Esophagus squamous epithelium (tissue), 5 donors: ENCODE measurements around the gene NTN5. TPM values are rescaled to one million over a fixed set of nuclear protein-coding genes. Genes with fewer than 3 reads are reported as not detected.
A peak's percentile ranks its signal among the peaks of the same experiment; 100 is the strongest.

Experiments
- DNase-seq: peaks from one replicate; lab custom pipeline; 2025; lab: John Stamatoyannopoulos, UW
- H3K27ac ChIP-seq, 4 donors: fragments of 200-600 bp; sonication (generic); one replicate each; pipeline ENCODE4 v1.5.1; 2016 to 2019; ENCODE audit warnings: mild to moderate bottlenecking in 1 of 4
- H3K27me3 ChIP-seq, 4 donors: fragments of 200-600 bp; sonication (generic); 1 replicate in 3 of 4; 2 replicates in 1 of 4; pipeline versions ENCODE4 v1.5.1 to v1.6.0; 2017 to 2021; ENCODE audit warnings: antibody characterized with exemption in 1 of 4
- H3K36me3 ChIP-seq, 3 donors: fragments of 200-600 bp; sonication (generic); one replicate each; pipeline ENCODE4 v1.5.1; 2016 to 2019
- H3K4me1 ChIP-seq, 3 donors: fragments of 200-600 bp; sonication (generic); one replicate each; pipeline ENCODE4 v1.5.1; 2017 to 2019
- H3K4me3 ChIP-seq, 4 donors: fragments of 200-600 bp; sonication (generic); 1 replicate in 3 of 4; 2 replicates in 1 of 4; pipeline ENCODE4 v1.5.1; 2016 to 2019; ENCODE audit warnings: mild to moderate bottlenecking in 2 of 4, moderate library complexity in 1 of 4
- H3K9me3 ChIP-seq, 3 donors: fragments of 200-600 bp; sonication (generic); one replicate each; pipeline ENCODE4 v1.5.1; 2016 to 2019
- CTCF ChIP-seq, 6 experiments: fragments of 450-650 bp in 4 of 6; fragments of 200-600 bp in 2 of 6; sonication (generic) in 2 of 6; IDR thresholded peaks; one replicate each; pipeline ENCODE4 v1.5.1; 2016 to 2019; ENCODE audit warnings: antibody characterized with exemption in 6 of 6, mild to moderate bottlenecking in 4 of 6, moderate library complexity in 4 of 6
- POLR2A ChIP-seq, 4 donors: fragments of 450-650 bp; IDR thresholded peaks; one replicate each; pipeline ENCODE4 v1.6.1; 2017; ENCODE audit warnings: antibody characterized with exemption in 4 of 4, mild to moderate bottlenecking in 4 of 4, moderate library complexity in 3 of 4
- WGBS, 2 donors: methylation state at CpG; one replicate each; pipeline ENCODE4 v1.1.5; 2018; 5-methylcytosine and 5-hydroxymethylcytosine counted together
- intact Hi-C: fragments of 100-400 bp; cut with DNase I; formaldehyde crosslinking; loops from one replicate; pipeline ENCODE4 v1.15.0; 2022
- total RNA-seq, 4 donors: library from RNA; depleted of rRNA; stranded (reverse); fragments of >200 nt; gene quantifications; one replicate each; pipeline ENCODE4 v1.1.0, GENCODE V29; 2016
- donor health status: DM: yes; HTN: yes; CAD: no.

Gene NTN5
- total RNA-seq, 4 donors from 2014 or later = 0.57 TPM; not detected in 3

- no peaks in the 10 kb centered on the region for H3K27me3 ChIP-seq
- no peak overlapping the region for H3K4me3 ChIP-seq
- intact Hi-C loops = no loop called here
- no peak for DNase-seq
- TF ChIP-seq POLR2A (IDR thresholded peaks at IDR 0.05) = no peak
- no peak for TF ChIP-seq CTCF (IDR thresholded peaks at IDR 0.05)
- 62 to 76% methylated on average over 9 to 10 of the region's 11 CpGs for WGBS, 2 donors
- H3K36me3 ChIP-seq = peaks cover 0 to 26% (median 0%) of the 10 kb centered on the region in 3 donors
- H3K9me3 ChIP-seq = no peaks in the 10 kb centered on the region
- peaks cover 8 to 9% (median 8%) of the 10 kb centered on the region in 3 donors for H3K4me1 ChIP-seq
- H3K27ac ChIP-seq = no peak overlapping the region
These were observed 35.7 kb upstream of the NTN5 start for GRCh38 chr19:48708471-48708870.

GRCh38 chr19:48705431-48705830, 32.6 kb upstream of the NTN5 start:
- DNase-seq = no peak
- 50 to 78% methylated on average over 2 of the region's 2 CpGs for WGBS, 2 donors
- Histone ChIP-seq H3K27me3 (no peaks in the 10 kb centered on the region), H3K4me3 (no peak overlapping the region), H3K27ac (no peak overlapping the region), H3K4me1 (no peaks in the 10 kb centered on the region), H3K36me3 (peaks cover 0 to 54% (median 0%) of the 10 kb centered on the region in 3 donors), H3K9me3 (no peaks in the 10 kb centered on the region)
- intact Hi-C loops = no loop called here
- TF ChIP-seq POLR2A (IDR thresholded peaks at IDR 0.05) (no peak), CTCF (IDR thresholded peaks at IDR 0.05) (no peak)

- no peak for DNase-seq
- no peaks in the 10 kb centered on the region for H3K9me3 ChIP-seq
- TF ChIP-seq POLR2A (IDR thresholded peaks at IDR 0.05) = no peak
- no peak for TF ChIP-seq CTCF (IDR thresholded peaks at IDR 0.05)
- no peak overlapping the region for H3K27ac ChIP-seq
- no peak overlapping the region for H3K4me3 ChIP-seq
- WGBS, 2 donors = 92 to 94% methylated on average over 6 to 11 of the region's 23 CpGs
- H3K27me3 ChIP-seq = no peaks in the 10 kb centered on the region
- H3K36me3 ChIP-seq = peaks cover 0 to 54% (median 0%) of the 10 kb centered on the region in 3 donors
- H3K4me1 ChIP-seq = peaks cover 0 to 12% (median 0%) of the 10 kb centered on the region in 3 donors
- intact Hi-C loops = no loop called here
These were observed 30.5 kb upstream of the NTN5 start for GRCh38 chr19:48703316-48703715.

GRCh38 chr19:48702701-48703100, 29.9 kb upstream of the NTN5 start:
- intact Hi-C loops = no loop called here
- peaks cover 0 to 18% (median 3%) of the 10 kb centered on the region in 3 donors for H3K4me1 ChIP-seq
- 83 to 88% methylated on average over 13 of the region's 13 CpGs for whole genome bisulfite sequencing, 2 donors
- DNase-seq = no peak
- H3K27me3 ChIP-seq = no peaks in the 10 kb centered on the region
- H3K27ac ChIP-seq = no peak overlapping the region
- no peak overlapping the region for H3K4me3 ChIP-seq
- TF ChIP-seq POLR2A (IDR thresholded peaks at IDR 0.05) (no peak), CTCF (IDR thresholded peaks at IDR 0.05) (no peak)
- peaks cover 0 to 54% (median 0%) of the 10 kb centered on the region in 3 donors for H3K36me3 ChIP-seq
- H3K9me3 ChIP-seq = no peaks in the 10 kb centered on the region

GRCh38 chr19:48698046-48698445, 25.2 kb upstream of the NTN5 start:
- Histone ChIP-seq H3K36me3 (peaks cover 0 to 23% (median 0%) of the 10 kb centered on the region in 3 donors), H3K9me3 (no peaks in the 10 kb centered on the region), H3K4me3 (no peak overlapping the region), H3K27ac (peak overlapping the region in 3 of 4 donors; percentile 90 to 97 (median 96)), H3K4me1 (peaks cover 0 to 52% (median 12%) of the 10 kb centered on the region in 3 donors), H3K27me3 (peaks cover 0 to 22% (median 0%) of the 10 kb centered on the region in 4 donors)
- WGBS, 2 donors = 33 to 44% methylated on average over 4 of the region's 4 CpGs
- no peak for DNase-seq
- intact Hi-C loops = no loop called here
- TF ChIP-seq CTCF (IDR thresholded peaks at IDR 0.05) (no peak), POLR2A (IDR thresholded peaks at IDR 0.05) (no peak)
